Activated naive CD4-positive, alpha-beta T cell treated with anti-CD3 and anti-CD28 coated beads, Interleukin-2, amount 50 U/mL, for 72 hours (primary cell): ENCODE results near the gene NRN1L. TPM values are rescaled to one million over a fixed set of nuclear protein-coding genes. Genes with fewer than 3 reads are reported as not detected.

Source experiments
- ATAC-seq, 2 donors: fragments of 150-1000 bp; cut with Tn5 transposase; 2 replicates each; pipeline ENCODE4 v1.10.0; 2021; ENCODE audit warnings: mild to moderate bottlenecking in 2 of 2, moderate library complexity in 2 of 2
- DNase-seq, 2 donors: peaks; one replicate each; pipeline ENCODE4 v3.0.0; 2021 to 2022; ENCODE audit warnings: low spot score in 2 of 2
- H3K27ac Mint-ChIP-seq, 2 donors: one replicate each; pipeline ENCODE4 v1.8.0; 2022; ENCODE audit warnings: mild to moderate bottlenecking in 2 of 2, mixed read lengths in 2 of 2
- H3K36me3 Mint-ChIP-seq, 2 donors: one replicate each; pipeline ENCODE4 v1.8.0; 2022; ENCODE audit warnings: mixed read lengths in 2 of 2
- H3K9me3 Mint-ChIP-seq, 2 donors: one replicate each; pipeline ENCODE4 v1.8.0; 2022; ENCODE audit warnings: mixed read lengths in 2 of 2
- total RNA-seq, 2 donors: library from RNA; stranded (reverse); gene quantifications; one replicate each; pipeline ENCODE4 v1.2.3, GENCODE V29; 2022

Gene NRN1L
- total RNA-seq, 2 donors from 2014 or later, result 0.78 TPM; not detected in 1

GRCh38 chr16:67873435-67874370, 11.0 kb upstream of the NRN1L start:
- ATAC-seq, result peak; percentile 16 to 19
- H3K27ac Mint-ChIP-seq, result peak overlapping the region; percentile 48 to 91
- DNase-seq, result no peak
- no peaks in the 10 kb centered on the region for H3K9me3 Mint-ChIP-seq
- peaks cover 0 to 8% of the 10 kb centered on the region in 2 donors for H3K36me3 Mint-ChIP-seq

DNA sequence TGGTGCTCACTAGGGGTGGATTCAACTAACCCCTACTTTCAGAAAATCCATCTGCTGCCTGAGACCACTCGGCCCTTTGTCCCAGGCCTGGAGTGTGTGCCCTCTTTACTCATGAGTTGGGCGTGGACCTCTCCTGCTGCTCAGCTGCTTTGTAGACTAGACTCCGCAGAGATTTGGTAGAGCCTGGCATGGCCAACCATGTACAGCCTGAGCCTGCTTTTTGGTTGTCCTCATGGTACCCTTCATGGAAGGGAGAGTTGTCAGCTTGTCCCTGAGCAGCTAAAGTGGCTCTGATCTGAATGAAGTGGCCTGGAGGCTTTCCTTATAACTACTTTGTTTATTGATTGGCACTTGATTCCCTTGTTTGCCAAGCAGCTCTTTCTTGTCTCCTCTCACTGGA, 10.3 kb upstream of the NRN1L start:
- ATAC-seq (no peak), DNase-seq (no peak)
- Mint-ChIP-seq H3K9me3 (no peaks in the 10 kb centered on the region), H3K27ac (peak overlapping the region; percentile 75 to 91), H3K36me3 (peaks cover 0 to 8% of the 10 kb centered on the region in 2 donors)

DNA sequence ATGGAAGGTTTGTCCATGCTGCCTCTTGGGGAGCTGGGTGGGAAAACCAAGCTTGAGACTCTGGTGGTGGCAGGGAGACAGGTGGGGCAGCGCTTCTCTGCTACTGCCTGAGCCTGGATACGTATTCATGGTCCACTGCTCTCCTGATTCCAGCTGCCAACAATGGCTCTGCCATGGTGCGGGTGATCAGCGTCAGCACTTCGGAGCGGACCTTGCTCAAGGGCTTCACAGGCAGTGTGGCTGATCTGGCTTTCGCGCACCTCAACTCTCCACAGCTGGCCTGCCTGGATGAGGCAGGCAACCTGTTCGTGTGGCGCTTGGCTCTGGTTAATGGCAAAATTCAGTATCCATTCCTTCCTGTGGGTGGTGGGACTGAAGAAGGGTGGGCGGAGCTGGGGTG, 7.6 kb upstream of the NRN1L start:
- peaks cover 0 to 8% of the 10 kb centered on the region in 2 donors for H3K36me3 Mint-ChIP-seq
- no peak for ATAC-seq
- H3K9me3 Mint-ChIP-seq, result no peaks in the 10 kb centered on the region
- peak overlapping the region in 1 of 2 donors; percentile 50 for H3K27ac Mint-ChIP-seq
- no peak for DNase-seq

- no peak for DNase-seq
- peak overlapping the region in 1 of 2 donors; percentile 47 for H3K27ac Mint-ChIP-seq
- no peaks in the 10 kb centered on the region for H3K9me3 Mint-ChIP-seq
- peaks cover 2 to 8% of the 10 kb centered on the region in 2 donors for H3K36me3 Mint-ChIP-seq
- ATAC-seq, result no peak
Measured at GRCh38 chr16:67878232-67878631, 6.5 kb upstream of the NRN1L start.

DNA sequence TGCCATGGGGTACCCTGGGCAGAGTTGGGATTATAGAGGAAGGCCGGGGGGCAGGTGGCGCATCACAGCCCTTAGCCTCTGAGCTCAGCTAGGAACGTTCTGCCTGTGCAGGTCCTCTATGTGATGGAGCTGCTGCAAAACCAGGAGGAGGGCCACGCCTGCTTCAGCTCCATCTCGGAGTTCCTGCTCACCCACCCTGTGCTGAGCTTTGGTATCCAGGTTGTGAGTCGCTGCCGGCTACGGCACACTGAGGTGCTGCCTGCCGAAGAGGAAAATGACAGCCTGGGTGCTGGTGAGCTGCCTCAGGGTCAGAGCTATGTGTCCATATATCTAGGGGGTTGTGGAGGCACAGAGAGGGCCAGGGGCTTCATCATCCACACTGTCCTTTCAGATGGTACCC, 5.8 kb upstream of the NRN1L start:
- Mint-ChIP-seq H3K9me3 (no peaks in the 10 kb centered on the region), H3K36me3 (peaks cover 3 to 7% of the 10 kb centered on the region in 2 donors), H3K27ac (no peak overlapping the region)
- ATAC-seq (no peak), DNase-seq (no peak)

DNA sequence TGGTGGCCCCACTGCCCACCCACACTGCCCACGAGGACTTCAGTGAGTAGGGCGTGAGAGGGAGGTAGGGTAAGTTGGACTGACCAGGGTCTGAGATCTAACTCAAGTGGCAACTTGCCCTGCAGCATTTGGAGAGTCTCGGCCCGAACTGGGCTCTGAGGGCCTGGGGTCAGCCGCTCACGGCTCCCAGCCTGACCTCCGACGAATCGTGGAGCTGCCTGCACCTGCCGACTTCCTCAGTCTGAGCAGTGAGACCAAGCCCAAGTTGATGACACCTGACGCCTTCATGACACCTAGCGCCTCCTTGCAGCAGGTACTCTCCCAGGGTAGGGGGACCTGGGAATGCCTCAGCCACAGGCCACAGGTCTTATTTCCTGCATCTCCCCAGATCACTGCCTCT, 5.2 kb upstream of the NRN1L start:
- ATAC-seq, result no peak
- Mint-ChIP-seq H3K36me3 (peaks cover 0 to 7% of the 10 kb centered on the region in 2 donors), H3K27ac (no peak overlapping the region), H3K9me3 (no peaks in the 10 kb centered on the region)
- no peak for DNase-seq

GRCh38 chr16:67879936-67880335, 4.7 kb upstream of the NRN1L start:
- no peak for ATAC-seq
- DNase-seq, result no peak
- H3K9me3 Mint-ChIP-seq, result no peaks in the 10 kb centered on the region
- no peak overlapping the region for H3K27ac Mint-ChIP-seq
- H3K36me3 Mint-ChIP-seq, result peaks cover 0 to 7% of the 10 kb centered on the region in 2 donors

DNA sequence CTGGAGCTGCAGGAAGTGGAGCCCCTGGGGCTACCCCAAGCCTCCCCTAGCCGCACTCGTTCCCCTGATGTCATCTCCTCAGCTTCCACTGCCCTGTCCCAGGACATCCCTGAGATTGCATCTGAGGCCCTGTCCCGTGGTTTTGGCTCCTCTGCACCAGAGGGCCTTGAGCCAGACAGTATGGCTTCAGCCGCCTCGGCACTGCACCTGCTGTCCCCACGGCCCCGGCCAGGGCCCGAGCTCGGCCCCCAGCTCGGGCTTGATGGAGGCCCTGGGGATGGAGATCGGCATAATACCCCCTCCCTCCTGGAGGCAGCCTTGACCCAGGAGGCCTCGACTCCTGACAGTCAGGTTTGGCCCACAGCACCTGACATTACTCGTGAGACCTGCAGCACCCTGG, 4.1 kb upstream of the NRN1L start:
- DNase-seq (no peak), ATAC-seq (no peak)
- Mint-ChIP-seq H3K27ac (no peak overlapping the region), H3K36me3 (peaks cover 0 to 7% of the 10 kb centered on the region in 2 donors), H3K9me3 (no peaks in the 10 kb centered on the region)

DNA sequence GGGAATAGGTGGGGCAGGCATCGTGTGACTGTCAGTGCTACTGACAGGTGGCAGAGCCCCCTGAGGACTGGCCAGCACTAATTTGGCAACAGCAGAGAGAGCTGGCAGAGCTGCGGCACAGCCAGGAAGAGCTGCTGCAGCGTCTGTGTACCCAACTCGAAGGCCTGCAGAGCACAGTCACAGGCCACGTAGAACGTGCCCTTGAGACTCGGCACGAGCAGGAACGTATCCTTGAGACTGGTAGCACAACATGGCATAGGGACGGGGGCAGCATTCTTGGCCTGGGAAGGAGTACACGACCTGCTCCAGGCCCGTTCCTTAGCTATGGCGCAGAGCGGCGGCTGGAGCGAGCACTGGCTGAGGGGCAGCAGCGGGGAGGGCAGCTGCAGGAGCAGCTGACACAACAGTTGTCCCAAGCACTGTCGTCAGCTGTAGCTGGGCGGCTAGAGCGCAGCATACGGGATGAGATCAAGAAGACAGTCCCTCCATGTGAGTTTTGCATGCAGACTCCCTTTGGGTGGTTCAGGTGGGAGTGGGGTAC, 3.0 kb upstream of the NRN1L start:
- Mint-ChIP-seq H3K36me3 (peaks cover 0 to 7% of the 10 kb centered on the region in 2 donors), H3K27ac (peak overlapping the region in 1 of 2 donors; percentile 72), H3K9me3 (no peaks in the 10 kb centered on the region)
- no peak for ATAC-seq
- no peak for DNase-seq

DNA sequence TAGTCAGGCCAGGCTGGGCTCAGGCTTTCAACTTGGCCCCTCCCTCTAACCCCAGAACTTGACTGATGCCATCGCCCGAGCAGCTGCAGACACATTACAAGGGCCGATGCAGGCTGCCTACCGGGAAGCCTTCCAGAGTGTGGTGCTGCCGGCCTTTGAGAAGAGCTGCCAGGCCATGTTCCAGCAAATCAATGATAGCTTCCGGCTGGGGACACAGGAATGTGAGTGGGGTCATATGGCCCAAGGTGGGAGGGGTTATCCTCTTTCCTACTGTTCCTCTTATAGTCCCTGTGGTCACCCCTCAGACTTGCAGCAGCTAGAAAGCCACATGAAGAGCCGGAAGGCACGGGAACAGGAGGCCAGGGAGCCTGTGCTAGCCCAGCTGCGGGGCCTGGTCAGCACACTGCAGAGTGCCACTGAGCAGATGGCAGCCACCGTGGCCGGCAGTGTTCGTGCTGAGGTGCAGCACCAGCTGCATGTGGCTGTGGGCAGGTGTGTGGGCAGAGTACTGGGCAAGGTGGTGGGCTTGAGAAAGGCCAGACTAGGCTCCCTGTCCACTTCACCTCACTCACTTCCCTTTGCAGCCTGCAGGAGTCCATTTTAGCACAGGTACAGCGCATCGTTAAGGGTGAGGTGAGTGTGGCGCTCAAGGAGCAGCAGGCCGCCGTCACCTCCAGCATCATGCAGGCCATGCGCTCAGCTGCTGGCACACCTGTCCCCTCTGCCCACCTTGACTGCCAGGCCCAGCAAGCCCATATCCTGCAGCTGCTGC, 2.1 kb upstream of the NRN1L start:
- Mint-ChIP-seq H3K9me3 (no peaks in the 10 kb centered on the region), H3K36me3 (peaks cover 0 to 7% of the 10 kb centered on the region in 2 donors), H3K27ac (no peak overlapping the region)
- DNase-seq (no peak), ATAC-seq (no peak)

- DNase-seq (no peak), ATAC-seq (peak; percentile 17 to 33)
- H3K9me3 Mint-ChIP-seq, result no peaks in the 10 kb centered on the region
- peaks cover 0 to 7% of the 10 kb centered on the region in 2 donors for H3K36me3 Mint-ChIP-seq
- H3K27ac Mint-ChIP-seq, result peak overlapping the region in 1 of 2 donors; percentile 81
Measured at GRCh38 chr16:67883146-67883871, 1.4 kb upstream of the NRN1L start.

GRCh38 chr16:67883872-67884261, 818 bp upstream of the NRN1L start:
- DNase-seq, result peak; percentile 68 to 85
- peak; percentile 83 to 86 for ATAC-seq
- Mint-ChIP-seq H3K27ac (peak overlapping the region in 1 of 2 donors; percentile 81), H3K9me3 (no peaks in the 10 kb centered on the region), H3K36me3 (peaks cover 0 to 7% of the 10 kb centered on the region in 2 donors)

DNA sequence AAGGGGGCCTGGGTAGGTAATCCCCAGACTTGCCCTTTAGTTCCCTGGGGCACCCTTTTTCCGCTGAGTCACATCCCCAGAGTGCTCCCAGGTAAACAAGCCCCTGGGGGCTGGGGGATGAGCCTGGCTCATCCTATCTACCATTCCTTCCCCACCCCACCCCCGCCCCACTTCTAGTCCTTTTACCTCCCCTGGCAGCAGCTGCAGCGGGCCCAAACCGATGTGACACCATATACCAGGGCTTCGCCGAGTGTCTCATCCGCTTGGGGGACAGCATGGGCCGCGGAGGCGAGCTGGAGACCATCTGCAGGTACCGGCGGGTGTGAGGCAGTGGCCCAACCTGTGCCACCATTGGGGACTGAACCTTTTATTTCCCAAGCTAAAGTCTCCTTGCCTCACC, 860 bp downstream of the NRN1L start:
- DNase-seq, result no peak
- H3K36me3 Mint-ChIP-seq, result peaks cover 0 to 7% of the 10 kb centered on the region in 2 donors
- H3K27ac Mint-ChIP-seq, result no peak overlapping the region
- ATAC-seq, result no peak
- H3K9me3 Mint-ChIP-seq, result no peaks in the 10 kb centered on the region

DNA sequence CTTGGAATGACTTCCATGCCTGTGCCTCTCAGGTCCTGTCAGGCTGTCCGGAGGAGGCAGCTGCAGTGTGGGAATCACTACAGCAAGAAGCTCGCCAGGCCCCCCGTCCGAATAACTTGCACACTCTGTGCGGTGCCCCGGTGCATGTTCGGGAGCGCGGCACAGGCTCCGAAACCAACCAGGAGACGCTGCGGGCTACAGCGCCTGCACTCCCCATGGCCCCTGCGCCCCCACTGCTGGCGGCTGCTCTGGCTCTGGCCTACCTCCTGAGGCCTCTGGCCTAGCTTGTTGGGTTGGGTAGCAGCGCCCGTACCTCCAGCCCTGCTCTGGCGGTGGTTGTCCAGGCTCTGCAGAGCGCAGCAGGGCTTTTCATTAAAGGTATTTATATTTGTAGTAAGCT, 1.3 kb downstream of the NRN1L start:
- ATAC-seq (no peak), DNase-seq (no peak)
- H3K9me3 Mint-ChIP-seq, result no peaks in the 10 kb centered on the region
- H3K27ac Mint-ChIP-seq, result no peak overlapping the region
- peaks cover 0 to 7% of the 10 kb centered on the region in 2 donors for H3K36me3 Mint-ChIP-seq

DNA sequence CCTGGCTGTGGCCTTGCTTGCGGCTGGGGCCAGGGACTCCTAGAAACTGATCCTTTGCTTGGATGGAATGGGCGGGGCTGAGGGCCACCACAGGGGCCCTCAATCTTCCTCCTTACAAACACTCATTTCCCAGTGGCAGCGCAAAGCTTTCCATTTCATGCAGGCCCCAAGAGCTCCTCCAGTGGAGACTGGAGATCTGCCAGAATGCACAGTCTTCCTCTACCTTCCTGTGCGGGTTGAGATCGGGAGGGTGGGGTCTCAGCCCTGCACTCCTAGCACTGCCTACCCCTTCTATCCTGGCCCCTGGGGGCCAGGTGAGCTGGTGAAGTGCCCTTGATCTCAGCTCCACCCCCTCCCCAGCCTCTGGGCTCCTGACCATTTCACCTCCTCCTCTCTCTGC, 1.7 kb downstream of the NRN1L start:
- H3K36me3 Mint-ChIP-seq, result peaks cover 0 to 7% of the 10 kb centered on the region in 2 donors
- no peak overlapping the region for H3K27ac Mint-ChIP-seq
- ATAC-seq (no peak), DNase-seq (no peak)
- H3K9me3 Mint-ChIP-seq, result no peaks in the 10 kb centered on the region

GRCh38 chr16:67888331-67888730, 3.6 kb downstream of the NRN1L start:
- Mint-ChIP-seq H3K27ac (peak overlapping the region in 1 of 2 donors; percentile 86), H3K9me3 (no peaks in the 10 kb centered on the region), H3K36me3 (peaks cover under 1 to 4% of the 10 kb centered on the region in 2 donors)
- DNase-seq, result no peak
- ATAC-seq, result no peak
